ENCODE measurements around the gene FER. TPM values are rescaled to one million over a fixed set of nuclear protein-coding genes. Genes with fewer than 3 reads are reported as not detected.

The FER gene
- total and polyA plus RNA-seq, 8 donors = 1.7 to 218 (median 24.0) TPM

GRCh38 chr5:109173036-109173794 is 425.5 kb downstream of the FER start:
- Histone ChIP-seq H3K9me3 (no peaks in the 10 kb centered on the region), H3K27ac (no peak overlapping the region), H3K27me3 (no peaks in the 10 kb centered on the region), H3K36me3 (no peaks in the 10 kb centered on the region), H3K4me3 (no peak overlapping the region), H3K4me1 (no peaks in the 10 kb centered on the region)
- no peak for DNase-seq
- no peak for TF ChIP-seq EP300 (IDR thresholded peaks at IDR 0.05)
- no peak for TF ChIP-seq POLR2A (IDR thresholded peaks at IDR 0.05)
- TF ChIP-seq POLR2AphosphoS5 (IDR thresholded peaks at IDR 0.05) = no peak
- TF ChIP-seq CTCF (IDR thresholded peaks at IDR 0.05) = no peak
- 93 to 99% (median 96%) methylated on average over 2 of the region's 2 CpGs for WGBS, 5 donors
- intact Hi-C loops (cut with DNase I; ENCODE audit: low total_unique reads) = no loop called here

- H3K36me3 ChIP-seq = no peaks in the 10 kb centered on the region
- no peak for TF ChIP-seq POLR2A (IDR thresholded peaks at IDR 0.05)
- TF ChIP-seq EP300 (IDR thresholded peaks at IDR 0.05) = no peak
- TF ChIP-seq CTCF (IDR thresholded peaks at IDR 0.05) = no peak
- TF ChIP-seq POLR2AphosphoS5 (IDR thresholded peaks at IDR 0.05) = no peak
- no peaks in the 10 kb centered on the region for H3K4me1 ChIP-seq
- intact Hi-C loops (cut with DNase I; ENCODE audit: low total_unique reads) = no loop called here
- no peaks in the 10 kb centered on the region for H3K27me3 ChIP-seq
- WGBS, 5 donors = 73 to 94% (median 77%) methylated on average over 2 of the region's 2 CpGs
- peak in 1 of 2 donors; percentile 43 for DNase-seq
- H3K4me3 ChIP-seq = no peak overlapping the region
- no peak overlapping the region for H3K27ac ChIP-seq
- no peaks in the 10 kb centered on the region for H3K9me3 ChIP-seq
Observed at GRCh38 chr5:109177227-109177626, 429.5 kb downstream of the FER start.

GRCh38 chr5:109177782-109178181 is 430.1 kb downstream of the FER start:
- no peaks in the 10 kb centered on the region for H3K4me1 ChIP-seq
- intact Hi-C loops (cut with DNase I; ENCODE audit: low total_unique reads) = no loop called here
- no peaks in the 10 kb centered on the region for H3K9me3 ChIP-seq
- no peak for TF ChIP-seq POLR2AphosphoS5 (IDR thresholded peaks at IDR 0.05)
- TF ChIP-seq POLR2A (IDR thresholded peaks at IDR 0.05) = no peak
- TF ChIP-seq CTCF (IDR thresholded peaks at IDR 0.05) = no peak
- TF ChIP-seq EP300 (IDR thresholded peaks at IDR 0.05) = no peak
- no peaks in the 10 kb centered on the region for H3K27me3 ChIP-seq
- H3K36me3 ChIP-seq = no peaks in the 10 kb centered on the region
- DNase-seq = no peak
- no peak overlapping the region for H3K4me3 ChIP-seq
- H3K27ac ChIP-seq = no peak overlapping the region

GRCh38 chr5:109180668-109181067 is 433.0 kb downstream of the FER start:
- Histone ChIP-seq H3K36me3 (no peaks in the 10 kb centered on the region), H3K27me3 (no peaks in the 10 kb centered on the region), H3K27ac (no peak overlapping the region), H3K4me3 (no peak overlapping the region), H3K9me3 (no peaks in the 10 kb centered on the region), H3K4me1 (no peaks in the 10 kb centered on the region)
- 94 to 100% (median 96%) methylated on average over 4 of the region's 4 CpGs for WGBS, 5 donors
- DNase-seq = no peak
- intact Hi-C loops (cut with DNase I; ENCODE audit: low total_unique reads) = no loop called here
- no peak for TF ChIP-seq POLR2A (IDR thresholded peaks at IDR 0.05)
- TF ChIP-seq CTCF (IDR thresholded peaks at IDR 0.05) = no peak
- no peak for TF ChIP-seq POLR2AphosphoS5 (IDR thresholded peaks at IDR 0.05)
- TF ChIP-seq EP300 (IDR thresholded peaks at IDR 0.05) = no peak
